Activated CD4-positive, alpha-beta T cell treated with anti-CD3 and anti-CD28 coated beads, Interleukin-2, amount 50 U/mL, for 48 hours (primary cell): ENCODE measurements around the gene TAF10.

ENCODE experiments used
- DNase-seq, 2 experiments: peaks; one replicate each; pipeline ENCODE4 v3.0.0-alpha.2; 2020

The TAF10 gene

GRCh38 chr11:6607190-6607795, 4.7 kb downstream of the TAF10 start:
- peak in 1 of 2 experiments; percentile 10 for DNase-seq

- peak; percentile 76 to 82 for DNase-seq
These were observed 5.4 kb downstream of the TAF10 start for GRCh38 chr11:6606471-6607189.

GRCh38 chr11:6604790-6605189, 7.2 kb downstream of the TAF10 start:
- no peak for DNase-seq

- peak; percentile 42 to 59 for DNase-seq
These were observed 7.9 kb downstream of the TAF10 start for GRCh38 chr11:6604081-6604626.

- DNase-seq: peak; percentile 88 to 91
These were observed 8.5 kb downstream of the TAF10 start, which contains the start of the genes ILK and RRP8 for GRCh38 chr11:6603287-6604080. ILK (plus strand) TSS chr11:6603774; CDS start chr11:6604272, 498 bp downstream. RRP8 (minus strand) TSS chr11:6603616; CDS start chr11:6603502, 114 bp downstream.

- no peak for DNase-seq
These were observed 9.7 kb downstream of the TAF10 start for GRCh38 chr11:6602096-6602940.

GRCh38 chr11:6601041-6601461, 11.0 kb downstream of the TAF10 start:
- DNase-seq: no peak

GRCh38 chr11:6599881-6600390, 12.1 kb downstream of the TAF10 start:
- DNase-seq: no peak

- no peak for DNase-seq
These were observed 12.6 kb downstream of the TAF10 start for GRCh38 chr11:6599449-6599848.

GRCh38 chr11:6598555-6598954, 13.5 kb downstream of the TAF10 start:
- DNase-seq: no peak

GRCh38 chr11:6596239-6596877, 15.7 kb downstream of the TAF10 start:
- DNase-seq: no peak

GRCh38 chr11:6594142-6594768, 17.8 kb downstream of the TAF10 start:
- no peak for DNase-seq

- no peak for DNase-seq
These were observed 24.0 kb downstream of the TAF10 start for GRCh38 chr11:6588018-6588417.

- no peak for DNase-seq
These were observed 24.6 kb downstream of the TAF10 start for GRCh38 chr11:6587360-6587953.

- no peak for DNase-seq
These were observed 25.3 kb downstream of the TAF10 start for GRCh38 chr11:6586434-6587359.

- DNase-seq: no peak
These were observed 27.5 kb downstream of the TAF10 start for GRCh38 chr11:6584528-6584927.

GRCh38 chr11:6583584-6583983, 28.4 kb downstream of the TAF10 start:
- DNase-seq: no peak

GRCh38 chr11:6579681-6580080, 32.3 kb downstream of the TAF10 start:
- no peak for DNase-seq

- DNase-seq: no peak
These were observed 33.9 kb downstream of the TAF10 start for GRCh38 chr11:6578134-6578533.
